GM12878 (cell line): ENCODE data around the gene FUT3. TPM values are rescaled to one million over a fixed set of nuclear protein-coding genes. Genes with fewer than 3 reads are reported as not detected.

Experiments used
- ATAC-seq: fragments of 200-7000 bp; cut with Tn5 transposase; 3 replicates; pipeline ENCODE4 v1.9.1; 2020; ENCODE audit warnings: mild to moderate bottlenecking, moderate library complexity
- BruUV-seq: library from RNA; stranded (reverse); fragments of 400-500 nt; replicated peaks from 2 replicates; lab custom pipeline; 2021; lab: Mats Ljungman, UMichigan
- CTCF ChIA-PET: fragments of 300-600 bp; sonication (Branson Sonifier 250); formaldehyde crosslinking; extraction: SDS; loops from one replicate; lab custom pipeline; 2021; ENCODE audit warnings: inconsistent platforms; lab: Yijun Ruan, JAX
- POLR2A ChIA-PET: fragments of 350-600 bp; formaldehyde crosslinking; extraction: SDS; loops from one replicate; lab custom pipeline; 2021; ENCODE audit warnings: inconsistent platforms; lab: Charles Lee
- RAD21 ChIA-PET: fragments of 300-600 bp; sonication (Branson Sonifier 250); formaldehyde crosslinking; loops from one replicate; lab custom pipeline; 2023; ENCODE audit warnings: antibody characterized with exemption; ENCODE audit not compliant: unreplicated experiment; lab: Charles Lee
- SMC1A ChIA-PET: fragments of 300-600 bp; sonication (Branson Sonifier 250); formaldehyde crosslinking; loops from one replicate; lab custom pipeline; 2023; ENCODE audit not compliant: unreplicated experiment, uncharacterized antibody; lab: Charles Lee
- DNase-seq: peaks from one replicate; pipeline ENCODE4 v3.0.0-alpha.2; 2011; ENCODE audit warnings: low read depth, low spot score
- FAIRE-seq: peaks from 3 replicates; lab custom pipeline; 2011; peaks lifted over from hg19 to GRCh38; lab: Jason Lieb, UNC
- H2AFZ ChIP-seq: 2 replicates; pipeline ENCODE4 v1.6.0; 2011; ENCODE audit warnings: low read depth, low read length, control low read depth; ENCODE audit not compliant: control insufficient read depth
- H3K27ac ChIP-seq: 2 replicates; pipeline ENCODE4 v1.5.1; 2011; ENCODE audit warnings: control low read depth; ENCODE audit not compliant: control insufficient read depth, insufficient read depth
- H3K27me3 ChIP-seq, 2 experiments: replicated peaks in 1 of 2; 2 replicates each; pipeline versions ENCODE4 v1.6.0 to v1.6.1; 2011; ENCODE audit warnings: low read length in 1 of 2; ENCODE audit not compliant: control insufficient read depth in 2 of 2, insufficient read depth in 2 of 2
- H3K36me3 ChIP-seq, 2 experiments: 2 replicates each; pipeline ENCODE4 v1.5.1; 2011; ENCODE audit warnings: low read length in 1 of 2; ENCODE audit not compliant: control insufficient read depth in 2 of 2, insufficient read depth in 2 of 2
- H3K4me1 ChIP-seq: 2 replicates; pipeline ENCODE4 v1.6.1; 2011; ENCODE audit warnings: mild to moderate bottlenecking, low read length, moderate library complexity, mixed read lengths; ENCODE audit not compliant: control insufficient read depth, insufficient read depth
- H3K4me2 ChIP-seq: 2 replicates; pipeline ENCODE4 v1.6.0; 2011; ENCODE audit warnings: control low read depth; ENCODE audit not compliant: control insufficient read depth, insufficient read depth
- H3K4me3 ChIP-seq: fragments of 200-600 bp; sonication (generic); 2 replicates; pipeline ENCODE4 v1.5.1; 2016
- H3K79me2 ChIP-seq: 2 replicates; pipeline ENCODE4 v1.6.0; 2011; ENCODE audit warnings: low read length; ENCODE audit not compliant: control insufficient read depth, insufficient read depth
- H3K9ac ChIP-seq: 2 replicates; pipeline ENCODE4 v1.8.0; 2011; ENCODE audit warnings: low read length, control low read depth, mixed read lengths; ENCODE audit not compliant: control insufficient read depth, insufficient read depth
- H3K9me3 ChIP-seq: replicated peaks from 3 replicates; pipeline ENCODE4 v1.5.1; 2011; ENCODE audit warnings: mild to moderate bottlenecking, low read length; ENCODE audit not compliant: control insufficient read depth, insufficient read depth
- H4K20me1 ChIP-seq: 2 replicates; pipeline ENCODE4 v1.6.0; 2011; ENCODE audit not compliant: control insufficient read depth, insufficient read depth
- BRCA1 ChIP-seq: IDR thresholded peaks from 2 replicates; pipeline ENCODE4 v1.6.1; 2011; ENCODE audit warnings: low read depth, low read length, improper control_type of control experiment
- IRF5 ChIP-seq: fragments of 450-650 bp; IDR thresholded peaks from 2 replicates; pipeline ENCODE4 v1.6.1; 2017; ENCODE audit warnings: borderline replicate concordance
- RBBP5 ChIP-seq: fragments of 200-600 bp; sonication (generic); conservative IDR thresholded peaks from 2 replicates; pipeline ENCODE4 v1.6.1; 2016
- RUNX3 ChIP-seq: IDR thresholded peaks from 2 replicates; pipeline ENCODE4 v1.6.1; 2012; ENCODE audit warnings: low read length, inconsistent platforms
- TARDBP ChIP-seq: IDR thresholded peaks from 2 replicates; pipeline ENCODE4 v1.6.1; 2016; ENCODE audit warnings: borderline replicate concordance
- WGBS: methylation state at CpG from one replicate; pipeline ENCODE4 v1.1.6; 2016; ENCODE audit warnings: low lambda C conversion rate; ENCODE audit not compliant: insufficient replicate concordance, insufficient coverage; ENCODE audit errors: missing lambda C conversion rate; 5-methylcytosine and 5-hydroxymethylcytosine counted together
- in situ Hi-C: fragments of 300-500 bp; cut with MboI; formaldehyde crosslinking; loops from 9 replicates; pipeline ENCODE4 v1.14.3; 2018; ENCODE audit warnings: mixed read lengths
- intact Hi-C: fragments of 100-400 bp; cut with micrococcal nuclease; formaldehyde crosslinking; loops from one replicate; pipeline ENCODE4 v1.14.2; 2022; ENCODE audit not compliant: unreplicated experiment
- polyA plus RNA-seq, 11 experiments: library from polyadenylated mRNA; depleted of rRNA in 4 of 11; unstranded in 6 of 11; stranded (reverse) in 5 of 11; fragments of >200 nt; fragmentation: Nextera tagmentation in 4 of 11; fragmentation: Illumina TruSeq in 1 of 11; extraction: Ambion mirVana in 4 of 11; extraction: Trizol in 1 of 11; gene quantifications; 1 replicate in 1 of 11; 2 replicates in 10 of 11; pipeline versions ENCODE4 v1.2.1 to v1.2.3, GENCODE V29; 2011 to 2016; ENCODE audit warnings: inconsistent platforms in 2 of 11, missing spikeins in 2 of 11, low read depth in 1 of 11
- total RNA-seq, 4 experiments: library from RNA; depleted of rRNA in 3 of 4; stranded (reverse); fragments of >200 nt in 3 of 4; fragmentation: Illumina TruSeq in 1 of 4; extraction: Trizol in 1 of 4; gene quantifications; 2 replicates each; pipeline versions ENCODE4 v1.2.1 to v1.2.3, GENCODE V29; 2013 to 2021
- TF ChIP-seq, protein P1 (sequence below): fragments of 450-650 bp; formaldehyde crosslinking; IDR thresholded peaks from 2 replicates; pipeline ENCODE4 v1.4.0; 2020; ENCODE audit warnings: mild to moderate bottlenecking, moderate library complexity
- TF ChIP-seq, protein P2 (sequence below): fragments of 450-650 bp; IDR thresholded peaks from 2 replicates; pipeline ENCODE4 v1.6.1; 2017; ENCODE audit warnings: mild to moderate bottlenecking, low read depth, inconsistent platforms; ENCODE audit not compliant: poor library complexity, severe bottlenecking

Gene FUT3
- total and polyA plus RNA-seq, 10 of the 15 experiments (the other 5 are each of a cell fraction or from before 2014, with no cell fraction given): 0.04 to 0.31 (median 0.07) TPM; not detected in 7

DNA sequence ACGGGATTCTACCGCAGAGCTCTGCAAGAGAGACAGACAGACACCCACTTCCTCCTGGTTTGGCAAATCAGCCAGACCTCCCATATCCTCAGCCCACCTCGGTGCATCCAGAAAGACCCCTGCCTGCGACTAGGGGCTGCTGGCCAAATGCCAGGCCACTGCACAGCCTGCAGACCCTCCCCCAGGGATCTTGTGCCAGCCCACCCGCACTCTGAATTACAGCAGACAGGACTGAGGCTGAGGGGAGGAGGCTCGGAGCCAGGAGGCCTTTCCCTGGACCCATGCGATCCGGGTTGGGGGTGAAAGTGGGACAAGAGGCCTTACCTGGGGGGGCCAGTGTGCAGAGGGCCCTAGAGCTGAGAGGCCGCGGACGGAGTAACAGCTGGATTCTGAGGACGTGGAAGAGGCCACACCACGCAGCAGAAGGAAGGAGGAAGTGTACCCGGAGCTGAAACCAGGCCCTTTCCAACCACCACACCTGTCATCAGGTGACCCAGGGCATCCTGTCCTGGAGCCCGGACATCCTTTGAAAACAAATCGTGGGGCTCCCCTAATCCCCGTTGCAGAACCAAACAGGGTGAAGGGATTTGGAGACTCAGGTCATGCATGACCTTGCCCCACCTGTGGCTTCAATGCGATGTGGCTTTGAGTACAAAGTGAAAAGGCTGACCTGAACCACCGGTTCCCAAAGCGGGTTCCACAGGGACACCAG is 12.7 kb downstream of the FUT3 start:
- ChIA-PET POLR2A (no interaction called here), CTCF (interaction anchor here (0.6 kb wide), 1 partner anchor 30 kb away, joined by 3 read pairs; no protein-coding TSS in a partner anchor), SMC1A (no interaction called here), RAD21 (no interaction called here)
- ATAC-seq (no peak), FAIRE-seq (no peak), DNase-seq (no peak)
- intact Hi-C loops: no loop called here
- Histone ChIP-seq H3K36me3 (no peaks in the 10 kb centered on the region), H3K9me3 (no peaks in the 10 kb centered on the region), H3K9ac (no peak overlapping the region), H3K79me2 (no peaks in the 10 kb centered on the region), H3K27ac (no peak overlapping the region), H2AFZ (no peak overlapping the region), H3K4me3 (no peak overlapping the region), H3K4me2 (no peak overlapping the region), H3K27me3 (no peaks in the 10 kb centered on the region; a peak in 1 of 4 replicates), H4K20me1 (no peaks in the 10 kb centered on the region), H3K4me1 (no peaks in the 10 kb centered on the region)
- TF ChIP-seq BRCA1 (no peak), RBBP5 (no peak), IRF5 (no peak), TARDBP (no peak), RUNX3 (no peak)
- TF ChIP-seq, protein P1, sequence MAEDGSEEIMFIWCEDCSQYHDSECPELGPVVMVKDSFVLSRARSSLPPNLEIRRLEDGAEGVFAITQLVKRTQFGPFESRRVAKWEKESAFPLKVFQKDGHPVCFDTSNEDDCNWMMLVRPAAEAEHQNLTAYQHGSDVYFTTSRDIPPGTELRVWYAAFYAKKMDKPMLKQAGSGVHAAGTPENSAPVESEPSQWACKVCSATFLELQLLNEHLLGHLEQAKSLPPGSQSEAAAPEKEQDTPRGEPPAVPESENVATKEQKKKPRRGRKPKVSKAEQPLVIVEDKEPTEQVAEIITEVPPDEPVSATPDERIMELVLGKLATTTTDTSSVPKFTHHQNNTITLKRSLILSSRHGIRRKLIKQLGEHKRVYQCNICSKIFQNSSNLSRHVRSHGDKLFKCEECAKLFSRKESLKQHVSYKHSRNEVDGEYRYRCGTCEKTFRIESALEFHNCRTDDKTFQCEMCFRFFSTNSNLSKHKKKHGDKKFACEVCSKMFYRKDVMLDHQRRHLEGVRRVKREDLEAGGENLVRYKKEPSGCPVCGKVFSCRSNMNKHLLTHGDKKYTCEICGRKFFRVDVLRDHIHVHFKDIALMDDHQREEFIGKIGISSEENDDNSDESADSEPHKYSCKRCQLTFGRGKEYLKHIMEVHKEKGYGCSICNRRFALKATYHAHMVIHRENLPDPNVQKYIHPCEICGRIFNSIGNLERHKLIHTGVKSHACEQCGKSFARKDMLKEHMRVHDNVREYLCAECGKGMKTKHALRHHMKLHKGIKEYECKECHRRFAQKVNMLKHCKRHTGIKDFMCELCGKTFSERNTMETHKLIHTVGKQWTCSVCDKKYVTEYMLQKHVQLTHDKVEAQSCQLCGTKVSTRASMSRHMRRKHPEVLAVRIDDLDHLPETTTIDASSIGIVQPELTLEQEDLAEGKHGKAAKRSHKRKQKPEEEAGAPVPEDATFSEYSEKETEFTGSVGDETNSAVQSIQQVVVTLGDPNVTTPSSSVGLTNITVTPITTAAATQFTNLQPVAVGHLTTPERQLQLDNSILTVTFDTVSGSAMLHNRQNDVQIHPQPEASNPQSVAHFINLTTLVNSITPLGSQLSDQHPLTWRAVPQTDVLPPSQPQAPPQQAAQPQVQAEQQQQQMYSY (CRISPR knock-in tag): no peak
- TF ChIP-seq, protein P2, sequence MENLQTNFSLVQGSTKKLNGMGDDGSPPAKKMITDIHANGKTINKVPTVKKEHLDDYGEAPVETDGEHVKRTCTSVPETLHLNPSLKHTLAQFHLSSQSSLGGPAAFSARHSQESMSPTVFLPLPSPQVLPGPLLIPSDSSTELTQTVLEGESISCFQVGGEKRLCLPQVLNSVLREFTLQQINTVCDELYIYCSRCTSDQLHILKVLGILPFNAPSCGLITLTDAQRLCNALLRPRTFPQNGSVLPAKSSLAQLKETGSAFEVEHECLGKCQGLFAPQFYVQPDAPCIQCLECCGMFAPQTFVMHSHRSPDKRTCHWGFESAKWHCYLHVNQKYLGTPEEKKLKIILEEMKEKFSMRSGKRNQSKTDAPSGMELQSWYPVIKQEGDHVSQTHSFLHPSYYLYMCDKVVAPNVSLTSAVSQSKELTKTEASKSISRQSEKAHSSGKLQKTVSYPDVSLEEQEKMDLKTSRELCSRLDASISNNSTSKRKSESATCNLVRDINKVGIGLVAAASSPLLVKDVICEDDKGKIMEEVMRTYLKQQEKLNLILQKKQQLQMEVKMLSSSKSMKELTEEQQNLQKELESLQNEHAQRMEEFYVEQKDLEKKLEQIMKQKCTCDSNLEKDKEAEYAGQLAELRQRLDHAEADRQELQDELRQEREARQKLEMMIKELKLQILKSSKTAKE: no peak
- no TSS peak for BruUV-seq
- in situ Hi-C loops: no loop called here
- 27% methylated on average over 18 of the region's 20 CpGs for WGBS
